SK-N-SH treated with all-trans-retinoic acid at 6 μM for 48 hours (cell line): Measurements from ENCODE around the gene GCM1.
A peak's percentile ranks its signal among the peaks of the same experiment; 100 is the strongest.

Source experiments
- ATAC-seq: fragments of 200-7000 bp; cut with Tn5 transposase; 3 replicates; pipeline ENCODE4 v1.9.1; 2020; ENCODE audit warnings: mild to moderate bottlenecking, moderate library complexity
- ARNTL ChIP-seq: fragments of 450-650 bp; formaldehyde crosslinking; IDR thresholded peaks from 2 replicates; pipeline ENCODE4 v1.5.0; 2020; ENCODE audit warnings: low read depth, mild to moderate bottlenecking, moderate library complexity, borderline replicate concordance
- BACH2 ChIP-seq: fragments of 250-450 bp; sonication (Bioruptor Pico); IDR thresholded peaks from 2 replicates; pipeline ENCODE4 v1.9.0; 2021; ENCODE audit warnings: mild to moderate bottlenecking, borderline replicate concordance
- CSDC2 ChIP-seq: fragments of 250-450 bp; sonication (Bioruptor Pico); IDR thresholded peaks from 2 replicates; pipeline ENCODE4 v1.5.0; 2020; ENCODE audit warnings: mild to moderate bottlenecking, moderate library complexity
- ESRRG ChIP-seq: fragments of 250-450 bp; sonication (Bioruptor Pico); IDR thresholded peaks from 2 replicates; pipeline ENCODE4 v1.6.1; 2021; ENCODE audit warnings: mild to moderate bottlenecking
- GLIS3 ChIP-seq: fragments of 250-450 bp; sonication (Bioruptor Pico); IDR thresholded peaks from 2 replicates; pipeline ENCODE4 v1.5.0; 2020; ENCODE audit warnings: mild to moderate bottlenecking, moderate library complexity
- ISL1 ChIP-seq: fragments of 250-450 bp; sonication (Bioruptor Pico); IDR thresholded peaks from 2 replicates; pipeline ENCODE4 v2.1.2; 2022; ENCODE audit warnings: mild to moderate bottlenecking, moderate library complexity
- OSR1 ChIP-seq: fragments of 250-450 bp; sonication (Bioruptor Pico); IDR thresholded peaks from 2 replicates; pipeline ENCODE4 v1.8.0; 2022; ENCODE audit warnings: moderate library complexity, mild to moderate bottlenecking, inconsistent platforms
- POU6F1 ChIP-seq: fragments of 250-450 bp; sonication (Bioruptor Pico); IDR thresholded peaks from 2 replicates; pipeline ENCODE4 v1.8.0; 2021; ENCODE audit warnings: low read depth, mild to moderate bottlenecking, moderate library complexity, borderline replicate concordance
- PPARA ChIP-seq: fragments of 250-450 bp; sonication (Bioruptor Pico); IDR thresholded peaks from 2 replicates; pipeline ENCODE4 v1.5.0; 2020; ENCODE audit warnings: mild to moderate bottlenecking, borderline replicate concordance
- RARB ChIP-seq: fragments of 250-450 bp; sonication (Bioruptor Pico); IDR thresholded peaks from 2 replicates; pipeline ENCODE4 v1.8.0; 2021; ENCODE audit warnings: mild to moderate bottlenecking, moderate library complexity
- TCF4 ChIP-seq: fragments of 250-450 bp; sonication (Bioruptor Pico); IDR thresholded peaks from 2 replicates; pipeline ENCODE4 v1.8.0; 2021; ENCODE audit warnings: mild to moderate bottlenecking, moderate library complexity, borderline replicate concordance
- TOX ChIP-seq: fragments of 250-450 bp; sonication (Bioruptor Pico); IDR thresholded peaks from 2 replicates; pipeline ENCODE4 v1.8.0; 2021; ENCODE audit warnings: mild to moderate bottlenecking, moderate library complexity, borderline replicate concordance
- ZFP3 ChIP-seq: fragments of 250-450 bp; sonication (Bioruptor Pico); IDR thresholded peaks from 2 replicates; pipeline ENCODE4 v1.5.0; 2020; ENCODE audit warnings: mild to moderate bottlenecking, moderate library complexity
- ZFP30 ChIP-seq: fragments of 450-650 bp; formaldehyde crosslinking; IDR thresholded peaks from 2 replicates; pipeline ENCODE4 v1.5.0; 2022; ENCODE audit warnings: mild to moderate bottlenecking, moderate library complexity
- ZNF565 ChIP-seq: fragments of 450-650 bp; formaldehyde crosslinking; conservative IDR thresholded peaks from 2 replicates; pipeline ENCODE4 v1.5.0; 2020; ENCODE audit warnings: low read depth, mild to moderate bottlenecking, moderate library complexity
- ZNF70 ChIP-seq: fragments of 450-650 bp; formaldehyde crosslinking; IDR thresholded peaks from 2 replicates; pipeline ENCODE4 v1.5.0; 2020; ENCODE audit warnings: mild to moderate bottlenecking, moderate library complexity
- ZNF8 ChIP-seq: fragments of 450-650 bp; formaldehyde crosslinking; IDR thresholded peaks from 2 replicates; pipeline ENCODE4 v1.5.0; 2020; ENCODE audit warnings: mild to moderate bottlenecking, moderate library complexity
- TF ChIP-seq, protein P1 (sequence below): fragments of 250-450 bp; sonication (Bioruptor Pico); IDR thresholded peaks from 2 replicates; pipeline ENCODE4 v1.5.1; 2021; ENCODE audit warnings: mild to moderate bottlenecking, moderate library complexity
- TF ChIP-seq, protein P2 (sequence below): fragments of 250-450 bp; sonication (Bioruptor Pico); IDR thresholded peaks from 2 replicates; pipeline ENCODE4 v1.5.1; 2020; ENCODE audit warnings: low read depth, mild to moderate bottlenecking, moderate library complexity
- TF ChIP-seq, protein P3 (sequence below): fragments of 250-450 bp; sonication (Bioruptor Pico); IDR thresholded peaks from 2 replicates; pipeline ENCODE4 v1.8.0; 2020; ENCODE audit warnings: mild to moderate bottlenecking, moderate library complexity, borderline replicate concordance

Gene GCM1

DNA sequence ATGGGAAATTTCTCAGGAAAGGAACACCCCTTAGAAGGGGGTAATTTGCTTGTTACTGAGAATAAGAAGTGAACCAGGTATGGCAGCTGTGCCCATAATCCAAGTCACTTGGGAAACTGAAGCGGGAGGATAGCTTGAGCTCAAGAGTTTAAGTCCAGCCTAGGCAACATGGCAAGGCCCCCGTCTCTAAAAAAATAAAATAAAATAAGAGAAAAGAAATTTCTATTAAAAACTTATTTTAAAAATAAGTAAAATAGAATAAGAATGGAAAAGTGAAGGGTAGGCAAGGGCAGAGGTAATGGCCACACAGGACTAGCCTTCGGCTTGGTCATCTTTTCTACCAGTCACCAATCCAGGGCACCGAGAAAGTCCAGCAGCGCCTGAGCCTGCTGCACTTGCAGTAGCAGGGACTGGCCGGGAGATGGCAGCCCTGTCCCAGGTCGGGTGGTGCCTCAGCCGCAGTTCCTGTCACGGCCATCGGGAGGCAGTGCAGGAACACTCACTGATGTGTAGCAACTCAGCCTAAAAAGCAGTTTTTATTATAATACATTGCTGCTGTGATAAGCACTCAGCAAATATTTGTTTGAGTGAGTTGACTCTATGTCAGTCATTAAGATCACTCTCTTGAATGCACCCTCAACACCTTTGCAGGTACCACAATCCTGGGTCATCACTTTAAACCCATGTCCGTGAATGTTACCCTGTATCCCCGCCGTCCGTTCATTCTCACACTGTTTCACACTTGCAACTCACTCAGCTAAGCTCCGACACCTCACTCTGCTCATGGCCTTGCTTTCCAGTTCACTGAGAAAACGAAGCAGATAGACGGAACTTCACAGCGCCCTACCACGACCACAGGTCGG is 23.2 kb upstream of the GCM1 start:
- ATAC-seq = peak; percentile 92
- TF ChIP-seq CSDC2 (no peak), OSR1 (no peak), ZNF70 (CRISPR knock-in tag) (no peak), ZFP30 (CRISPR knock-in tag) (no peak), ARNTL (CRISPR knock-in tag) (no peak), ISL1 (CRISPR knock-in tag) (no peak), ESRRG (CRISPR knock-in tag) (no peak), POU6F1 (CRISPR knock-in tag) (no peak), TCF4 (no peak), ZNF565 (CRISPR knock-in tag) (no peak)
- TF ChIP-seq, protein P1, sequence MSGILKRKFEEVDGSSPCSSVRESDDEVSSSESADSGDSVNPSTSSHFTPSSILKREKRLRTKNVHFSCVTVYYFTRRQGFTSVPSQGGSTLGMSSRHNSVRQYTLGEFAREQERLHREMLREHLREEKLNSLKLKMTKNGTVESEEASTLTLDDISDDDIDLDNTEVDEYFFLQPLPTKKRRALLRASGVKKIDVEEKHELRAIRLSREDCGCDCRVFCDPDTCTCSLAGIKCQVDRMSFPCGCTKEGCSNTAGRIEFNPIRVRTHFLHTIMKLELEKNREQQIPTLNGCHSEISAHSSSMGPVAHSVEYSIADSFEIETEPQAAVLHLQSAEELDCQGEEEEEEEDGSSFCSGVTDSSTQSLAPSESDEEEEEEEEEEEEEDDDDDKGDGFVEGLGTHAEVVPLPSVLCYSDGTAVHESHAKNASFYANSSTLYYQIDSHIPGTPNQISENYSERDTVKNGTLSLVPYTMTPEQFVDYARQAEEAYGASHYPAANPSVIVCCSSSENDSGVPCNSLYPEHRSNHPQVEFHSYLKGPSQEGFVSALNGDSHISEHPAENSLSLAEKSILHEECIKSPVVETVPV = no peak
- TF ChIP-seq, protein P2, sequence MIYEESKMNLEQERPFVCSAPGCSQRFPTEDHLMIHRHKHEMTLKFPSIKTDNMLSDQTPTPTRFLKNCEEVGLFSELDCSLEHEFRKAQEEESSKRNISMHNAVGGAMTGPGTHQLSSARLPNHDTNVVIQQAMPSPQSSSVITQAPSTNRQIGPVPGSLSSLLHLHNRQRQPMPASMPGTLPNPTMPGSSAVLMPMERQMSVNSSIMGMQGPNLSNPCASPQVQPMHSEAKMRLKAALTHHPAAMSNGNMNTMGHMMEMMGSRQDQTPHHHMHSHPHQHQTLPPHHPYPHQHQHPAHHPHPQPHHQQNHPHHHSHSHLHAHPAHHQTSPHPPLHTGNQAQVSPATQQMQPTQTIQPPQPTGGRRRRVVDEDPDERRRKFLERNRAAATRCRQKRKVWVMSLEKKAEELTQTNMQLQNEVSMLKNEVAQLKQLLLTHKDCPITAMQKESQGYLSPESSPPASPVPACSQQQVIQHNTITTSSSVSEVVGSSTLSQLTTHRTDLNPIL = no peak
- TF ChIP-seq, protein P3, sequence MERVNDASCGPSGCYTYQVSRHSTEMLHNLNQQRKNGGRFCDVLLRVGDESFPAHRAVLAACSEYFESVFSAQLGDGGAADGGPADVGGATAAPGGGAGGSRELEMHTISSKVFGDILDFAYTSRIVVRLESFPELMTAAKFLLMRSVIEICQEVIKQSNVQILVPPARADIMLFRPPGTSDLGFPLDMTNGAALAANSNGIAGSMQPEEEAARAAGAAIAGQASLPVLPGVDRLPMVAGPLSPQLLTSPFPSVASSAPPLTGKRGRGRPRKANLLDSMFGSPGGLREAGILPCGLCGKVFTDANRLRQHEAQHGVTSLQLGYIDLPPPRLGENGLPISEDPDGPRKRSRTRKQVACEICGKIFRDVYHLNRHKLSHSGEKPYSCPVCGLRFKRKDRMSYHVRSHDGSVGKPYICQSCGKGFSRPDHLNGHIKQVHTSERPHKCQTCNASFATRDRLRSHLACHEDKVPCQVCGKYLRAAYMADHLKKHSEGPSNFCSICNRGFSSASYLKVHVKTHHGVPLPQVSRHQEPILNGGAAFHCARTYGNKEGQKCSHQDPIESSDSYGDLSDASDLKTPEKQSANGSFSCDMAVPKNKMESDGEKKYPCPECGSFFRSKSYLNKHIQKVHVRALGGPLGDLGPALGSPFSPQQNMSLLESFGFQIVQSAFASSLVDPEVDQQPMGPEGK = no peak

GRCh38 chr6:53168516-53169267 is 20.1 kb upstream of the GCM1 start:
- no peak for TF ChIP-seq ZFP30 (CRISPR knock-in tag)
- TF ChIP-seq ARNTL (CRISPR knock-in tag) = no peak
- no peak for TF ChIP-seq BACH2 (CRISPR knock-in tag)
- no peak for TF ChIP-seq ZNF70 (CRISPR knock-in tag)
- no peak for TF ChIP-seq GLIS3 (CRISPR knock-in tag)
- no peak for TF ChIP-seq RARB (CRISPR knock-in tag)
- TF ChIP-seq ZNF565 (CRISPR knock-in tag) = no peak
- no peak for TF ChIP-seq PPARA (CRISPR knock-in tag)
- 0 out of 2 replicates have a peak, but pooled peaks have one; percentile 9 for TF ChIP-seq ISL1 (CRISPR knock-in tag)
- no peak for ATAC-seq

DNA sequence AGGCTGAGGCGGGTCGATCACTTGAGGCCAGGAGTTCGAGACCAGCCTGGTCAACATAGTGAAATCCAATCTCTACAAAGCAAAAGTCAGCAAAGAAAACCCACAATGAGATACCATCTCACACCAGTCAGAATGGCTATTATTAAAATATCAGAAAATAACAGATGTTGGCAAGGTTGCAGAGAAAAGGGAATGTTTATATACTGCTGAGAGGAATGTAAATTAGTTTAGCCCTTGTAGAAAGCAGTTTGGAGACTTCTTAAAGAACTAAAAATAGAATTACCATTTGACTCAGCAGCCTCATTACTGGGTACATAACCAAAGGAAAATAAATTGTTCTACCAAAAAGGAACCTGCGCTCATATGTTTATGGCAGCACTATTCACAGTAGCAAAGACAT is 16.7 kb upstream of the GCM1 start:
- TF ChIP-seq, protein P3 = no peak
- TF ChIP-seq PPARA (CRISPR knock-in tag) (no peak), CSDC2 (no peak), BACH2 (CRISPR knock-in tag) (no peak), TOX (CRISPR knock-in tag) (no peak), ARNTL (CRISPR knock-in tag) (no peak), ZNF565 (CRISPR knock-in tag) (no peak), ZNF70 (CRISPR knock-in tag) (no peak), ZFP30 (CRISPR knock-in tag) (no peak), ZNF8 (no peak), ESRRG (CRISPR knock-in tag) (no peak), POU6F1 (CRISPR knock-in tag) (no peak), ZFP3 (CRISPR knock-in tag) (no peak)
- TF ChIP-seq, protein P1 = no peak
- TF ChIP-seq, protein P2 = no peak

More for the DNA sequence above, 16.7 kb upstream of the GCM1 start:
- ATAC-seq = no peak
